Bronchial epithelial cell (primary cell): ENCODE measurements around the gene ACP2. TPM values are rescaled to one million over a fixed set of nuclear protein-coding genes. Genes with fewer than 3 reads are reported as not detected.

Experiments
- DNase-seq: peaks from one replicate; pipeline ENCODE4 v3.0.0-alpha.2; 2010; ENCODE audit warnings: low read depth
- FAIRE-seq: peaks from 2 replicates; lab custom pipeline; 2011; peaks lifted over from hg19 to GRCh38; lab: Jason Lieb, UNC
- H3K27me3 ChIP-seq: 2 replicates; pipeline ENCODE4 v1.5.1; 2011; ENCODE audit warnings: low read length; ENCODE audit not compliant: control insufficient read depth, insufficient read depth
- H3K36me3 ChIP-seq: 2 replicates; pipeline ENCODE4 v1.5.1; 2011; ENCODE audit warnings: low read length; ENCODE audit not compliant: control insufficient read depth, insufficient read depth
- H3K4me3 ChIP-seq: 2 replicates; pipeline ENCODE4 v1.5.1; 2011; ENCODE audit warnings: mild to moderate bottlenecking, low read depth, low read length, control low read depth
- CTCF ChIP-seq: IDR thresholded peaks from 2 replicates; pipeline ENCODE4 v1.5.1; 2011; ENCODE audit warnings: mild to moderate bottlenecking, moderate library complexity, low read length, control low read depth, inconsistent platforms; ENCODE audit not compliant: insufficient read depth, severe bottlenecking
- total RNA-seq: library from RNA; depleted of rRNA; stranded (reverse); fragments of >200 nt; gene quantifications from 2 replicates; pipeline ENCODE4 v1.2.1, GENCODE V29; 2014

The ACP2 gene
- total RNA-seq, 1 donor from 2014 or later = 8.4 TPM

GRCh38 chr11:47267876-47268275 is 19.3 kb upstream of the ACP2 start:
- H3K27me3 ChIP-seq = no peaks in the 10 kb centered on the region
- no peak overlapping the region for H3K4me3 ChIP-seq
- DNase-seq (no peak), FAIRE-seq (no peak)
- H3K36me3 ChIP-seq = no peaks in the 10 kb centered on the region
- no peak for TF ChIP-seq CTCF

- Histone ChIP-seq H3K4me3 (no peak overlapping the region), H3K27me3 (no peaks in the 10 kb centered on the region), H3K36me3 (no peaks in the 10 kb centered on the region)
- TF ChIP-seq CTCF = no peak
- no peak for DNase-seq
- no peak for FAIRE-seq
Measured at GRCh38 chr11:47264521-47264920, 15.9 kb upstream of the ACP2 start.

GRCh38 chr11:47264119-47264518 is 15.5 kb upstream of the ACP2 start:
- H3K36me3 ChIP-seq = no peaks in the 10 kb centered on the region
- DNase-seq = no peak
- TF ChIP-seq CTCF = no peak
- FAIRE-seq = no peak
- no peak overlapping the region for H3K4me3 ChIP-seq
- no peaks in the 10 kb centered on the region for H3K27me3 ChIP-seq

- no peak overlapping the region for H3K4me3 ChIP-seq
- DNase-seq = no peak
- no peaks in the 10 kb centered on the region for H3K27me3 ChIP-seq
- no peak for TF ChIP-seq CTCF
- no peak for FAIRE-seq
- H3K36me3 ChIP-seq = no peaks in the 10 kb centered on the region
Measured at GRCh38 chr11:47261291-47261800, 12.7 kb upstream of the ACP2 start.

GRCh38 chr11:47260366-47260765 is 11.8 kb upstream of the ACP2 start:
- FAIRE-seq = no peak
- H3K36me3 ChIP-seq = no peaks in the 10 kb centered on the region
- no peak for DNase-seq
- no peak for TF ChIP-seq CTCF
- H3K27me3 ChIP-seq = no peaks in the 10 kb centered on the region
- no peak overlapping the region for H3K4me3 ChIP-seq
